Spinal cord (tissue), 10 donors: ENCODE measurements around the gene CAB39. TPM values are rescaled to one million over a fixed set of nuclear protein-coding genes. Genes with fewer than 3 reads are reported as not detected.
"Not testable (repeated sequence)": the region's sequence is repeated elsewhere in the genome, so short reads cannot be mapped to it uniquely, and the experiment has no call there.

Experiments
- DNase-seq, 6 donors: peaks; one replicate each; pipeline versions ENCODE4 v3.0.0 to v3.0.0-alpha.2; 2013 to 2015; ENCODE audit warnings: low spot score in 6 of 6, low read depth in 4 of 6
- H3K27ac ChIP-seq: one replicate; pipeline ENCODE4 v1.5.1; 2013; ENCODE audit warnings: low read depth, low read length, control low read depth
- H3K27me3 ChIP-seq: one replicate; pipeline ENCODE4 v1.6.1; 2013; ENCODE audit warnings: low read length; ENCODE audit not compliant: control insufficient read depth, insufficient read depth
- H3K36me3 ChIP-seq: one replicate; pipeline ENCODE4 v1.6.1; 2013; ENCODE audit warnings: low read length; ENCODE audit not compliant: control insufficient read depth, insufficient read depth
- H3K4me1 ChIP-seq: one replicate; pipeline ENCODE4 v1.6.1; 2013; ENCODE audit warnings: low read length; ENCODE audit not compliant: control insufficient read depth, insufficient read depth
- H3K4me3 ChIP-seq: one replicate; pipeline ENCODE4 v1.5.1; 2013; ENCODE audit warnings: low read depth, low read length, control low read depth
- H3K9me3 ChIP-seq: one replicate; pipeline ENCODE4 v1.6.1; 2013; ENCODE audit warnings: low read length; ENCODE audit not compliant: control insufficient read depth, insufficient read depth
- WGBS: methylation state at CpG from one replicate; pipeline ENCODE4 v1.1.5; 2013; ENCODE audit warnings: missing lambda C conversion rate; ENCODE audit not compliant: insufficient coverage; 5-methylcytosine and 5-hydroxymethylcytosine counted together
- polyA plus RNA-seq, 2 donors: library from polyadenylated mRNA; unstranded; fragments of 120-200 nt; gene quantifications; one replicate each; pipeline ENCODE4 v1.2.1, GENCODE V29; 2013; ENCODE audit not compliant: insufficient read length in 2 of 2
- total RNA-seq, 2 donors: library from RNA; depleted of rRNA in 1 of 2; stranded (reverse); fragments of 120-200 nt in 1 of 2; fragments of >200 nt in 1 of 2; gene quantifications; one replicate each; pipeline versions ENCODE4 v1.2.3 to v1.2.4, GENCODE V29; 2013 to 2014
- donor health status: healthy.

CAB39 gene
- total and polyA plus RNA-seq, 4 donors, result 65.4 to 119 (median 86.1) TPM

GRCh38 chr2:230719340-230719739, 6.7 kb downstream of the CAB39 start:
- Histone ChIP-seq H3K27ac (no peak overlapping the region), H3K36me3 (peaks cover 10% of the 10 kb centered on the region), H3K4me3 (no peak overlapping the region), H3K9me3 (no peaks in the 10 kb centered on the region), H3K4me1 (peaks cover 6% of the 10 kb centered on the region), H3K27me3 (no peaks in the 10 kb centered on the region)
- DNase-seq, result no peak
- WGBS, result no CpG with 5 or more reads among the region's 3 CpGs

- no peak overlapping the region for H3K27ac ChIP-seq
- no peak overlapping the region for H3K4me3 ChIP-seq
- H3K4me1 ChIP-seq, result no peaks in the 10 kb centered on the region
- no peaks in the 10 kb centered on the region for H3K9me3 ChIP-seq
- DNase-seq, result no peak
- H3K27me3 ChIP-seq, result no peaks in the 10 kb centered on the region
- no CpG with 5 or more reads among the region's 1 CpG for WGBS
- H3K36me3 ChIP-seq, result peaks cover 14% of the 10 kb centered on the region
Measured at GRCh38 chr2:230721712-230722111, 9.1 kb downstream of the CAB39 start.

- Histone ChIP-seq H3K4me3 (no peak overlapping the region), H3K36me3 (peaks cover 14% of the 10 kb centered on the region), H3K4me1 (no peaks in the 10 kb centered on the region), H3K27me3 (no peaks in the 10 kb centered on the region), H3K9me3 (no peaks in the 10 kb centered on the region), H3K27ac (no peak overlapping the region)
- no peak for DNase-seq
- 80% methylated on average over 1 of the region's 4 CpGs for WGBS
Measured at GRCh38 chr2:230722207-230722885, 9.7 kb downstream of the CAB39 start.

DNA sequence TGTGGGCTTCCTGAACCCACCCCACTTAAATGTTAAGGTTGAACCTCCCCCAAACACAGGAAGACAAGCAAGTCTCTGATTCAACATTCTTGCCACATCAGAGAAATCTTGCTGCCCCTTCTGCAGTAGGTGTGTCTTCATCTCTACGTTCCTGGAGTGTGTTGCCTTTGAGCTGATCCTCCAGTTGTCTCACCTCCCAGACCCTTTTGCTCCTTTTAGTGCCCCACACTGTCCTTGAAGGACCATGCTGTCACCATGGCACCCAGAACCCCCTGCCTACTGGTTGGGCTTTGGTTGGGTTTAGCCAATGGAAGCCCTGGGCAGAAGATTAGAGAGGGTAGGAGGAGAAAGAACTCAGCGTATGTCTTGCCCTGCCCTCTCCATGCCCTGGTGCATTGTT, 10.7 kb downstream of the CAB39 start:
- H3K27me3 ChIP-seq, result no peaks in the 10 kb centered on the region
- no peaks in the 10 kb centered on the region for H3K9me3 ChIP-seq
- no peaks in the 10 kb centered on the region for H3K4me1 ChIP-seq
- no CpG with 5 or more reads among the region's 2 CpGs for WGBS
- peaks cover 14% of the 10 kb centered on the region for H3K36me3 ChIP-seq
- no peak for DNase-seq
- no peak overlapping the region for H3K4me3 ChIP-seq
- H3K27ac ChIP-seq, result no peak overlapping the region

GRCh38 chr2:230724957-230725356, 12.3 kb downstream of the CAB39 start:
- H3K27me3 ChIP-seq, H3K4me3 ChIP-seq, H3K4me1 ChIP-seq, H3K27ac ChIP-seq, DNase-seq, H3K9me3 ChIP-seq: not testable (repeated sequence)
- H3K36me3 ChIP-seq, result peaks cover 14% of the 10 kb centered on the region
- 94% methylated on average over 13 of the region's 14 CpGs for WGBS

DNA sequence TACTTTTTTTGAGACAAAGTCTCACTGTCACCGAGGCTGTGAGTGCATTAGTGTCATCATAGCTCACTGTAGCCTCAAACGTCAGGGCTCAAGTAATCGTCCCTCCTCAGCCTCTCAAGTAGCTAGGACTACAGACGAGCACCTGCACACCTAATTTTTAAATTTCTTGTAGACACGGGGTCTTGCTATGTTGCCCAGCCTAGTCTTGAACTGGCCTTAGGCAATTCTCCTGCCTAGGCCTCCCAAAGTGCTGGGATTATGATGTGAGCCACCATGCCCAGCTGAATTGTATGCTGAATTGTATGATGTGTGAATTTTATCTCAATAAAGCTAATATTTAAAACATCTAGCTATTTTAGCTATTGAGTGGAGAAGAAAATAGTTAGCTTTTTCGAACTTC, 18.9 kb downstream of the CAB39 start:
- H3K9me3 ChIP-seq, result no peaks in the 10 kb centered on the region
- no peaks in the 10 kb centered on the region for H3K36me3 ChIP-seq
- DNase-seq, result no peak
- H3K27ac ChIP-seq, result no peak overlapping the region
- no peaks in the 10 kb centered on the region for H3K4me1 ChIP-seq
- no peak overlapping the region for H3K4me3 ChIP-seq
- WGBS, result 94% methylated on average over 4 of the region's 6 CpGs
- no peaks in the 10 kb centered on the region for H3K27me3 ChIP-seq

DNA sequence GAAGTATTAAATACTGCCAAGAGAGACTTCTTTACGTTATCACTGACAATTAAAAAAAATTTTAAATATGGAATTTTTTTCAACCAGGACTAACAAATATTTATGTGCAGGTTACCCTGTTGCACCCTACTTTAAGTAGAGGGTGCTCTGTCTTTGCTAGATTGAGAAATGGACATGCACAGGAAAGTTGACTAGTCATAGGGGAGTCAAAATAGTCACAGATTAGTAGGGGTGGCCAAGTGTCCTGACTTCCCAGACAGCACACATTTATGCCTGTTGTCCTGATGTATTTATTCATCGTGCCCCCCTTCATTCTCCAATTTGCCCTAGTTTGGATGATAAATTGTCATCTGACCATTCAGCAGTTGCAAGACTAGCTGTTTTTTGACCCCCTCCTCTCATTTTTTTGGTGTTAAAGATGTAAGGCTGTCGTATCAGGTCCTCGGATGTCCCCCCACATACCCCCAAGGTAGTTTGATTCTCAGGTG, 20.3 kb downstream of the CAB39 start:
- Histone ChIP-seq H3K27ac (no peak overlapping the region), H3K4me1 (no peaks in the 10 kb centered on the region), H3K36me3 (no peaks in the 10 kb centered on the region), H3K9me3 (no peaks in the 10 kb centered on the region), H3K4me3 (no peak overlapping the region), H3K27me3 (no peaks in the 10 kb centered on the region)
- no peak for DNase-seq
- no CpG with 5 or more reads among the region's 4 CpGs for WGBS

- Histone ChIP-seq H3K4me3 (no peak overlapping the region), H3K27me3 (no peaks in the 10 kb centered on the region), H3K4me1 (no peaks in the 10 kb centered on the region), H3K36me3 (no peaks in the 10 kb centered on the region), H3K27ac (no peak overlapping the region), H3K9me3 (no peaks in the 10 kb centered on the region)
- WGBS, result 88% methylated on average over 5 of the region's 11 CpGs
- no peak for DNase-seq
Measured at GRCh38 chr2:230734247-230735175, 21.9 kb downstream of the CAB39 start.

GRCh38 chr2:230735884-230736283, 23.2 kb downstream of the CAB39 start:
- H3K9me3 ChIP-seq, result no peaks in the 10 kb centered on the region
- no peaks in the 10 kb centered on the region for H3K4me1 ChIP-seq
- no CpG with 5 or more reads among the region's 2 CpGs for WGBS
- H3K4me3 ChIP-seq, result no peak overlapping the region
- no peaks in the 10 kb centered on the region for H3K36me3 ChIP-seq
- H3K27ac ChIP-seq, result no peak overlapping the region
- DNase-seq, result no peak
- H3K27me3 ChIP-seq, result no peaks in the 10 kb centered on the region
